AG09319 (cell line): ENCODE results near the gene ALDH1L1.

Source experiments
- DNase-seq: peaks from one replicate; pipeline ENCODE4 v3.0.0-alpha.2; 2010; ENCODE audit warnings: low read depth; ENCODE audit errors: extremely low read depth
- CTCF ChIP-seq: IDR thresholded peaks from 2 replicates; pipeline ENCODE4 v1.5.1; 2011; ENCODE audit warnings: low read depth, mild to moderate bottlenecking, inconsistent platforms, low read length, moderate library complexity

ALDH1L1 gene

DNA sequence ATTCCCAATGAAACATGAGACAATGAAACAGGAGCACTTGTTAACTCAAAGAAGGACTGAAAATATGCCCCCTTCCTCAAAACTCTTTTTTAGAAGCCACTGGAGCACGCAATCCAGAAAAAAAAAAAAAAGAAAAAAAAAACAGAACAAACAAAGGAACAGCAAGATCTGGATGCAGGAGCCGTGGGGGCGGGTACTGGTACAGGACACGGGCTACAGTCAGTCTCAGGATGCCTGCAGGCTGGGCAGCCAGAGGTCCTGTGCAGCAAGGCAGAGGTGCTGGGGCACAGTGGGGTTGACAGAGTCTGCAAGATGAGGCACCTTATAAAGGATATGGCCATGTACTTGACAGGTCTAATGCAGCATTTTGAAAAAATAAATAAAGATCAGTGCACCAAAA, 22.3 kb upstream of the ALDH1L1 start:
- no peak for DNase-seq
- no peak for TF ChIP-seq CTCF

DNA sequence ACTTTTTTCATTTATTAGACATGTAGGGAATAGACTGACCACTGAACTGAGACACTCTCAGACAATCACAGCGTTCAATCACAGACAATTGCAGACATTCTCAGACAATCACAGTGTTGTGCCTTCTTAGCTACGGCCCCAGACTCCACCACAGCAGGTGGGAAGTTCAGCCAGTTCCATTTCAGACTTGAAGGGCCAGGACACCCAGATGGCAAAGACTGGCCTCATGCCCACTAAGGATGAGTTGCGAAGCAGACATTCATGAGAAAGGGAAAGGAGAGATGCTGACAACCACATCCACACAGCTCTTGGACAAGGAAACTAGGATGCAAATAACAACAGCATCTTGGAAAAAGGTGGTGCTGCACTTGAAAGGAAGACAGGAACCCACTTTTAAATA, 21.9 kb upstream of the ALDH1L1 start:
- no peak for TF ChIP-seq CTCF
- DNase-seq = no peak

DNA sequence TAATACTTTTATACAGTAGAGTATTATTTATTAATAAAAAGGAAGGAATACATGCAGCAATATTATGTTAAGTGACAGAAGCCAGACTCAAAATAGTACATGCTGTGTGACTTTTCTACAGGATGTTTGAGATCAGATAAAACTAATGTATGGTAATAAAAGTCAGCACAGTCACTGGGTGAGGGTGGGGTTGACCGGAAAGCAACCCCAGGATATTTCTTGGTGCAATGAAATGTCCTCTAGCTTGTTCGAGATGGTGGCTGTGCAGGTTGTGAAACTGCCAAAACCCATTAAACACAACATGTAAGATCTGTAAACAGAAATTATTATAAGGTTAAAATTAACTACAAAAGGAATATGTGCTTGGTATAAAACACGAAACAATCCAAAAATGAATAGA, 20.8 kb upstream of the ALDH1L1 start:
- TF ChIP-seq CTCF = no peak

GRCh38 chr3:126200534-126200933, 20.1 kb upstream of the ALDH1L1 start:
- DNase-seq = no peak

More for the DNA sequence above, 20.8 kb upstream of the ALDH1L1 start:
- DNase-seq = no peak

DNA sequence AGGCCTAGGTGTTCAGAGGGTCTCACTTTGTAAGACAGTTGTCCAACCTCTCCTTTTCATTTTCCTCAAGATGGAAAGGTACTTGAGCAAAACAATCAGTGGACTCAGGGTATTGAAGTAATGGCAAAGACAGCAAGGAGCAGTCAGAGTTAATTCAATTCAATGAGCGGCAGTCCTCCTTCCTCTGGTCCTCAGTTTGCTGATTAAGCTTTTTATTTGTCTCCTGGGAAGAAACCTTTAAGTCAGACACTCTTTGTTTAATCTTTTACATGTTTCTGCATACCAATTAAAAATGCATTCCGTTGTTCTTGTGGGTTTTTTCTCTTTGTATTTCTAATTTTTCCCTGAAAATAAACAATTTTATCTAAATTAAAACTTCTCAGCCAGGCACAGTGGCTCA, 18.9 kb upstream of the ALDH1L1 start:
- no peak for TF ChIP-seq CTCF
- no peak for DNase-seq

More at GRCh38 chr3:126200534-126200933, 20.1 kb upstream of the ALDH1L1 start:
- TF ChIP-seq CTCF = no peak

GRCh38 chr3:126197854-126198584, 17.6 kb upstream of the ALDH1L1 start:
- peak; percentile 87 for TF ChIP-seq CTCF
- DNase-seq = peak; percentile 16

- no peak for DNase-seq
- TF ChIP-seq CTCF = no peak
Measured at GRCh38 chr3:126197343-126197742, 17.0 kb upstream of the ALDH1L1 start.
